Measurements from ENCODE around the gene CSNK1A1.

DNA sequence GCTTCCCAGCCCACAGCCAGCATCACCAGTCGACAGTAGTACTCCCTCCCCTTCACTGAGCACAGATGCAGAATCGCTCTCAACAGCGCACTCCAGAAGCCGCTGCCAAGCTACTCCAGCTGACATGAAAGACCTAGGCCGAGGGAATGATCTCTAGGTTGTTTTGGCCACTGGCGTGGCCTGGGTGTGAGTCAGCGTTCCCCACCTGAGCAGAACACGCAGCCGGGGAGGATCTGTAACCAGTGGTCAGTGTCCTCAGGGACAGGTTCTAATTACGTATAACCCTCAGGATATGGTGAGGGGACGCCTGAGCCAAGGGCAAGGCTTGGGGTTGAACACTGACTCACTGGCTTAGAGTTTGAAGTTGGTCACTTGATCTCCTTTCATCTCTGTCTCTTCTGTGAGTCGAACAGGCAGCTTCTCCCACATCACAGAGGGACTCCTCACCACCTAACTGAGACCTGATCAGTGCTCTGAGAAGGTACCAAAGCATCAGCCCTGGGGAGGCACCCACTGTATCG is 95.3 kb downstream of the CSNK1A1 start:
- TF ChIP-seq, protein P1, sequence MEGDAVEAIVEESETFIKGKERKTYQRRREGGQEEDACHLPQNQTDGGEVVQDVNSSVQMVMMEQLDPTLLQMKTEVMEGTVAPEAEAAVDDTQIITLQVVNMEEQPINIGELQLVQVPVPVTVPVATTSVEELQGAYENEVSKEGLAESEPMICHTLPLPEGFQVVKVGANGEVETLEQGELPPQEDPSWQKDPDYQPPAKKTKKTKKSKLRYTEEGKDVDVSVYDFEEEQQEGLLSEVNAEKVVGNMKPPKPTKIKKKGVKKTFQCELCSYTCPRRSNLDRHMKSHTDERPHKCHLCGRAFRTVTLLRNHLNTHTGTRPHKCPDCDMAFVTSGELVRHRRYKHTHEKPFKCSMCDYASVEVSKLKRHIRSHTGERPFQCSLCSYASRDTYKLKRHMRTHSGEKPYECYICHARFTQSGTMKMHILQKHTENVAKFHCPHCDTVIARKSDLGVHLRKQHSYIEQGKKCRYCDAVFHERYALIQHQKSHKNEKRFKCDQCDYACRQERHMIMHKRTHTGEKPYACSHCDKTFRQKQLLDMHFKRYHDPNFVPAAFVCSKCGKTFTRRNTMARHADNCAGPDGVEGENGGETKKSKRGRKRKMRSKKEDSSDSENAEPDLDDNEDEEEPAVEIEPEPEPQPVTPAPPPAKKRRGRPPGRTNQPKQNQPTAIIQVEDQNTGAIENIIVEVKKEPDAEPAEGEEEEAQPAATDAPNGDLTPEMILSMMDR (IDR thresholded peaks at IDR 0.05) = no peak
- no peak for TF ChIP-seq POLR2A (IDR thresholded peaks at IDR 0.05)
